SU-DHL-6 (cell line): Measurements from ENCODE around the gene OR4E2.

Source experiments
- EZH2phosphoT487 ChIP-seq: fragments of 200-600 bp; sonication (generic), shearing (Covaris generic); conservative IDR thresholded peaks from 2 replicates; pipeline ENCODE4 v1.6.1; 2018; ENCODE audit warnings: mild to moderate bottlenecking, antibody characterized with exemption, low read length, moderate library complexity, mixed read lengths
- TF ChIP-seq, protein P1 (sequence below): fragments of 200-600 bp; sonication (generic); IDR thresholded peaks from one replicate; pipeline ENCODE4 v1.5.1; 2017; ENCODE audit warnings: antibody characterized with exemption, mild to moderate bottlenecking, low read length, moderate library complexity; ENCODE audit not compliant: insufficient read depth, poor library complexity, severe bottlenecking

DNA sequence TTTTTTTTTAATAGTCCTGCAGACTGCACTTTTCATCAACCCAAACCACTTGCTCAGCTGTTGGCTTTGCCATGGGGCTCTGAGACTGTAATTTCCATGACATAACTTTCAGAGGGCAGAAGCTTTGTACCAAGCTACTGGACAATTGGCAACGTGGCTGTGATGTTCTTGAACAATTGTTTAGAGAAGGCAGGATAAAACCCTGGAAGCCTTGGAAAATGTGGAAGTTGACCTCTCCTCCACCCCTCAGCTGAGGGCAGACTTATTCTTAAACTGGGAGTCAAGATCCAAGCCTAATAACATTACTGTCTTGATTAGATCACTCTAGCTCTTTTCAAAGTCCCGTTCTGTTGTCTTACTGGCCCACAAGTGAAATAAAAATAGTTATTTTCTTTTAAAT lies 17.7 kb downstream of the OR4E2 start:
- TF ChIP-seq, protein P1, sequence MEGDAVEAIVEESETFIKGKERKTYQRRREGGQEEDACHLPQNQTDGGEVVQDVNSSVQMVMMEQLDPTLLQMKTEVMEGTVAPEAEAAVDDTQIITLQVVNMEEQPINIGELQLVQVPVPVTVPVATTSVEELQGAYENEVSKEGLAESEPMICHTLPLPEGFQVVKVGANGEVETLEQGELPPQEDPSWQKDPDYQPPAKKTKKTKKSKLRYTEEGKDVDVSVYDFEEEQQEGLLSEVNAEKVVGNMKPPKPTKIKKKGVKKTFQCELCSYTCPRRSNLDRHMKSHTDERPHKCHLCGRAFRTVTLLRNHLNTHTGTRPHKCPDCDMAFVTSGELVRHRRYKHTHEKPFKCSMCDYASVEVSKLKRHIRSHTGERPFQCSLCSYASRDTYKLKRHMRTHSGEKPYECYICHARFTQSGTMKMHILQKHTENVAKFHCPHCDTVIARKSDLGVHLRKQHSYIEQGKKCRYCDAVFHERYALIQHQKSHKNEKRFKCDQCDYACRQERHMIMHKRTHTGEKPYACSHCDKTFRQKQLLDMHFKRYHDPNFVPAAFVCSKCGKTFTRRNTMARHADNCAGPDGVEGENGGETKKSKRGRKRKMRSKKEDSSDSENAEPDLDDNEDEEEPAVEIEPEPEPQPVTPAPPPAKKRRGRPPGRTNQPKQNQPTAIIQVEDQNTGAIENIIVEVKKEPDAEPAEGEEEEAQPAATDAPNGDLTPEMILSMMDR = no peak
- no peak for TF ChIP-seq EZH2phosphoT487
